ENCODE data around the gene MELK.

- no peak for TF ChIP-seq CTCF (conservative IDR thresholded peaks at IDR 0.05 in 1 of 2, IDR thresholded peaks at IDR 0.05 in 1 of 2; ENCODE audit: extremely low read depth in 1 of 2, insufficient read depth in 1 of 2, low read depth in 1 of 2, low read length in 2 of 2)
- TF ChIP-seq EZH2 (IDR thresholded peaks at IDR 0.05; ENCODE audit: borderline replicate concordance, low read length), result no peak
These were observed 50.6 kb downstream of the MELK start for GRCh38 chr9:36623280-36623679.

Data from mammary epithelial cell (primary cell).